Measurements from ENCODE around the gene IFT20. TPM values are rescaled to one million over a fixed set of nuclear protein-coding genes. Genes with fewer than 3 reads are reported as not detected.

Gene IFT20
- total and polyA plus RNA-seq, 11 donors, result 7.9 to 18.9 (median 11.1) TPM

DNA sequence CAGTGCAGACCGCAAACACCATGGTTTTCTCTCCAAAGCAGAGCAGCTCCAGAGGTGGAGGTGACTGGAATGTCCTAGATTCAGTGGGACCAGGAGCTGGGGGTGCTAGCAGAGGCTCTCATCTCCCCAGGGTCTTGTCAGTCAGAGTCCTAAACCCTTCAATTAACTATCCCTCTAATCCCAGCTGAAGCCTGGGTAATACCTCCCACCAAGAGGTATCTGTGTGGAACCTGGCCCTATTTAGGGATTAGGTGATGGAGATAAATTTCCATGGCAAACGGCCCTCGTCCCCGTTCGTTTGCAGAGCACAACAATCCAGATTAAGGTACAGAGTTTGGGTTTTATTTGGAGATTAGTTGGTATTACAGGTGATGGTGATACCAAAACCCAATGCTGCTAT lies 27.9 kb upstream of the IFT20 start:
- 75 to 93% (median 86%) methylated on average over 5 of the region's 5 CpGs for WGBS, 4 donors
- Histone ChIP-seq H3K4me1 (peaks cover 0 to 8% (median 5%) of the 10 kb centered on the region in 12 donors), H3K36me3 (peaks cover 0 to 66% (median 53%) of the 10 kb centered on the region in 9 donors), H3K27me3 (no peaks in the 10 kb centered on the region), H3K27ac (no peak overlapping the region), H3K9me3 (no peaks in the 10 kb centered on the region), H3K4me3 (no peak overlapping the region)
- ATAC-seq (no peak), DNase-seq (no peak)
- TF ChIP-seq, protein P1, sequence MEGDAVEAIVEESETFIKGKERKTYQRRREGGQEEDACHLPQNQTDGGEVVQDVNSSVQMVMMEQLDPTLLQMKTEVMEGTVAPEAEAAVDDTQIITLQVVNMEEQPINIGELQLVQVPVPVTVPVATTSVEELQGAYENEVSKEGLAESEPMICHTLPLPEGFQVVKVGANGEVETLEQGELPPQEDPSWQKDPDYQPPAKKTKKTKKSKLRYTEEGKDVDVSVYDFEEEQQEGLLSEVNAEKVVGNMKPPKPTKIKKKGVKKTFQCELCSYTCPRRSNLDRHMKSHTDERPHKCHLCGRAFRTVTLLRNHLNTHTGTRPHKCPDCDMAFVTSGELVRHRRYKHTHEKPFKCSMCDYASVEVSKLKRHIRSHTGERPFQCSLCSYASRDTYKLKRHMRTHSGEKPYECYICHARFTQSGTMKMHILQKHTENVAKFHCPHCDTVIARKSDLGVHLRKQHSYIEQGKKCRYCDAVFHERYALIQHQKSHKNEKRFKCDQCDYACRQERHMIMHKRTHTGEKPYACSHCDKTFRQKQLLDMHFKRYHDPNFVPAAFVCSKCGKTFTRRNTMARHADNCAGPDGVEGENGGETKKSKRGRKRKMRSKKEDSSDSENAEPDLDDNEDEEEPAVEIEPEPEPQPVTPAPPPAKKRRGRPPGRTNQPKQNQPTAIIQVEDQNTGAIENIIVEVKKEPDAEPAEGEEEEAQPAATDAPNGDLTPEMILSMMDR (IDR thresholded peaks at IDR 0.05), result no peak
- no peak for TF ChIP-seq POLR2A (IDR thresholded peaks at IDR 0.05)
- intact Hi-C loops (cut with DNase I), result no loop called here

DNA sequence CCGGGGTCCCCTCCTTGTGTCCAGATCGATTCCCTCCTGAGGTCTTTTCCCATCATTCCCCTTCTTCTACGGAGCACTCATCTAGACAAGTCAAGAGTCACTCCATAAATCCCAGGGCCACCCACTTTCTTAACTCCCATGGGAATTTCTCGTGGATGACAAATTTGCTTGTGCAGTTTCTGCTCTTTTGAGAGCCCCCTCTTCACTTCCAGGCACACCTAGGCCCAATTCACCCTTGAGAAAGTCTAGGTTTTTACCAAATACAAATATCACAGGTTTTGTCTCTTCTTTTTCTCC lies 22.6 kb upstream of the IFT20 start:
- peaks cover 0 to 26% (median 18%) of the 10 kb centered on the region in 12 donors for H3K4me1 ChIP-seq
- H3K27ac ChIP-seq, result peak overlapping the region; percentile 83 to 97 (median 92)
- WGBS, 4 donors, result 2 to 5% (median 3%) methylated on average over 4 of the region's 4 CpGs
- intact Hi-C loops (cut with DNase I), result loop anchor here in 4 of 10 donors (1.0 to 2.0 kb wide), 3 partner anchors 22 to 23 kb away; partner anchors contain the start of genes IFT20 (in 3 of the 4) and TNFAIP1 (in 3 of the 4)
- H3K4me3 ChIP-seq, result peak overlapping the region; percentile 64 to 99 (median 93)
- DNase-seq, result no peak
- no peaks in the 10 kb centered on the region for H3K27me3 ChIP-seq
- no peak for ATAC-seq
- TF ChIP-seq, protein P1 (IDR thresholded peaks at IDR 0.05), result no peak
- TF ChIP-seq POLR2A (IDR thresholded peaks at IDR 0.05), result no peak
- peaks cover 0 to 68% (median 61%) of the 10 kb centered on the region in 9 donors for H3K36me3 ChIP-seq
- H3K9me3 ChIP-seq, result no peaks in the 10 kb centered on the region

DNA sequence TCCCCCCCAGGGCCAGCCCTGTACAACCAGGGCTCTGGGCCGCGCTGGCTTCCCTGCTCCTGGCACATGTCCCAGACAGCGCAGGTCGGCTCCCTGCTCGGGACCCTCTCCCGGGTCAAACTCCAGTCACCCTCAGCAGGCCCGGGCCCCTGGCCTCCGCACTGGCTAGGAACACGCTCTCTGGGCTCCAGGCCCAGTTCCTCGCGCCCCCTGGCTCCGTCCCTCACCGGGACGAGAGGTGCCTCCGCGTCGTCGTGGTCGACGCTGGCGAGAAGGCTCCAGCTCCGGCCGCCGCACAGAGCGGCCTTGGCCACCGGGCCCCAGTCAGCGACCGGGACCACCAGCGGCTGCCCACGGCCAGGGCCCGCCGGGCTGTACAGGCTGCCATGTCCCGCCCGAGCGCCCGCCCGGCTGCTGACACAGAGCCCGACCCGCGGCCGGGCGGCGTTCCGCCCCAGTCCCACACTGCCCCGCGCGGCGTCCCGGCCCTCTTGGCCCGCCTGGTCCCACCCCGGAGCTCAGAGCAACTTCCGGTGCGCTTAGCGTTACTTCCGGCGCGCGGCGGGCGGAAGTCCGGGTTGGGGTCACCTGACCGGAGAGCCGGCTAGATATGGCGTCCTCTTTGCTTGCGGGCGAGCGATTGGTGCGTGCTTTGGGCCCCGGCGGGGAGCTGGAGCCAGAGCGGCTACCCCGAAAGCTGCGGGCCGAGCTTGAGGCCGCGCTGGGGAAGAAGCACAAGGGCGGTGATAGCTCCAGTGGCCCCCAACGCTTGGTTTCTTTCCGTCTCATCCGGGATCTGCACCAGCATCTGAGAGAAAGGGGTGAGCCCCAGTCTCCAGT lies 22.0 kb upstream of the IFT20 start, which contains the start of gene POLDIP2:
Gene POLDIP2, minus strand, starts transcription at position 467 of the 840 bp plus-strand sequence. Its CDS starts 79 bp downstream, at position 388.
- 0 to 2% (median 0%) methylated on average over 26 to 80 of the region's 80 CpGs for WGBS, 4 donors
- Histone ChIP-seq H3K4me1 (peaks cover 0 to 26% (median 18%) of the 10 kb centered on the region in 12 donors), H3K9me3 (no peaks in the 10 kb centered on the region), H3K27me3 (no peaks in the 10 kb centered on the region), H3K4me3 (peak within 1 kb of the TSS; percentile 64 to 99 (median 93)), H3K36me3 (peaks cover 0 to 68% (median 61%) of the 10 kb centered on the region in 9 donors), H3K27ac (peak within 1 kb of the TSS; percentile 83 to 97 (median 92))
- DNase-seq (peak; percentile 96 to 98 (median 96)), ATAC-seq (peak; percentile 99 to 100 (median 100))
- TF ChIP-seq, protein P1 (IDR thresholded peaks at IDR 0.05), result peak in 3 of 12 donors; percentile 16 to 33 (median 29)
- TF ChIP-seq POLR2A (IDR thresholded peaks at IDR 0.05), result peak; percentile 52 to 97
- intact Hi-C loops (cut with DNase I), result loop anchor here in 4 of 10 donors (1.0 to 2.0 kb wide), 3 partner anchors 21 to 22 kb away; partner anchors contain the start of genes IFT20 (in 3 of the 4) and TNFAIP1 (in 3 of the 4)

DNA sequence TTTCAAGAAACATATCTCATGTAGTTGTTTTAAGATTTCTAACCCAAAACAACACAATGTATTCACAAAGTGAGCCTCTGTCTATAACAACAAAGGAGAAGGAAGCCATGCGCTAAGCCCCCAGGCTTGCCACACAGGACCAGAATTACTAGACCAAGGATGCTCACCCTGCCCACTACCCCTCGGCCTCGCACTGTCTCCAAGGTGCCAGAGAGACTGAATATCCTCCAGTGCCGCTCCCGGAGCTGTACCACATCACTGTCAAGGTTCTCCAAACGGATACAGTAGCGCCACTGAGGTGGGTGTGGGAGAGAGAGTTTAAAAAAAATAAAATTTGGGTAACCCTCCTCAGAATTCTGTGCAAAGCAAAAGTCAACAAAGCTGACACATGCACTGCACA lies 15.0 kb upstream of the IFT20 start:
- Histone ChIP-seq H3K4me1 (peaks cover 0 to 36% (median 24%) of the 10 kb centered on the region in 12 donors), H3K27me3 (no peaks in the 10 kb centered on the region), H3K36me3 (peaks cover 0 to 100% (median 96%) of the 10 kb centered on the region in 9 donors), H3K9me3 (no peaks in the 10 kb centered on the region), H3K27ac (no peak overlapping the region), H3K4me3 (no peak overlapping the region)
- 90 to 94% (median 93%) methylated on average over 7 of the region's 7 CpGs for WGBS, 4 donors
- intact Hi-C loops (cut with DNase I), result no loop called here
- ATAC-seq, result no peak
- TF ChIP-seq POLR2A (IDR thresholded peaks at IDR 0.05), result no peak
- TF ChIP-seq, protein P1 (IDR thresholded peaks at IDR 0.05), result no peak
- no peak for DNase-seq
